Suprapubic skin (tissue), 4 donors: ENCODE results near the gene SNAPIN. TPM values are rescaled to one million over a fixed set of nuclear protein-coding genes. Genes with fewer than 3 reads are reported as not detected.

Experiments used
- DNase-seq, 2 donors: peaks; one replicate each; pipeline ENCODE4 v3.0.0-alpha.2; 2019; ENCODE audit warnings: low spot score in 2 of 2
- H3K27ac ChIP-seq: fragments of 200-600 bp; sonication (generic); one replicate; pipeline ENCODE4 v1.5.1; 2019
- H3K27me3 ChIP-seq: fragments of 200-600 bp; sonication (generic); one replicate; pipeline ENCODE4 v1.5.1; 2019
- H3K36me3 ChIP-seq: fragments of 200-600 bp; sonication (generic); one replicate; pipeline ENCODE4 v1.5.1; 2019
- H3K4me1 ChIP-seq: fragments of 200-600 bp; sonication (generic); one replicate; pipeline ENCODE4 v1.5.1; 2019
- H3K4me3 ChIP-seq: fragments of 200-600 bp; sonication (generic); one replicate; pipeline ENCODE4 v1.5.1; 2019; ENCODE audit warnings: mild to moderate bottlenecking
- H3K9me3 ChIP-seq: fragments of 200-600 bp; sonication (generic); one replicate; pipeline ENCODE4 v1.5.1; 2019
- EP300 ChIP-seq: sonication (generic); formaldehyde crosslinking; IDR thresholded peaks from one replicate; pipeline ENCODE4 v1.6.1; 2017; ENCODE audit warnings: antibody characterized with exemption
- POLR2A ChIP-seq, 2 donors: fragments of 450-650 bp; IDR thresholded peaks; one replicate each; pipeline ENCODE4 v1.6.1; 2017; ENCODE audit warnings: antibody characterized with exemption in 2 of 2, mild to moderate bottlenecking in 2 of 2, moderate library complexity in 2 of 2
- POLR2AphosphoS5 ChIP-seq, 3 donors: sonication (generic); formaldehyde crosslinking; IDR thresholded peaks; one replicate each; pipeline ENCODE4 v1.6.1; 2017; ENCODE audit warnings: antibody characterized with exemption in 3 of 3
- WGBS: methylation state at CpG from one replicate; pipeline ENCODE4 v1.1.5; 2018; 5-methylcytosine and 5-hydroxymethylcytosine counted together
- total RNA-seq, 4 donors: library from RNA; depleted of rRNA; stranded (reverse); fragments of >200 nt; gene quantifications; one replicate each; pipeline ENCODE4 v1.1.0, GENCODE V29; 2016
- TF ChIP-seq, protein P1 (sequence below), 2 donors: fragments of 200-600 bp in 1 of 2; fragments of 450-650 bp in 1 of 2; sonication (generic) in 1 of 2; IDR thresholded peaks; one replicate each; pipeline ENCODE4 v1.5.1; 2016 to 2019; ENCODE audit warnings: antibody characterized with exemption in 2 of 2, mild to moderate bottlenecking in 1 of 2, moderate library complexity in 1 of 2

SNAPIN gene
- total RNA-seq, 4 donors from 2014 or later, result 33.6 to 41.1 (median 35.6) TPM

DNA sequence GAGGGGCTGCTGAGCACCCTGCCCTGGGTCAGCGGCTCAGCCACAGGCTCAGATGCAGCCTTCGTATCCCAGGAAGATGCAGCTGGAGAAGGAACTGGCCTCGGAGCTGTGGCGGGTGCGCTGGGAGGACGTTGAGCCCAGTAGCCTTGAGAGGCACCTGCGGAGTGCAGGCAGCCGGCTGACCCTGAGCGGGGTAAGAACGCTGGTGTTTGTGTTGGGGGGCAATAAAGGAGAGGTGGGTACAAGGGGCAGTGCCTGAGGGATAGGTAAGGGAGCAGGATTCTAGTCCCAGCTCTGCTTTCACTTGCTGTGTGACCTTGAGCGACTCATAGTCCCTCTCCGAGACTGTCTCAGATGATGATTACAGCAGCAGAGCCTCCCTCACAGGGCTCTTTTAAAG lies 26.4 kb downstream of the SNAPIN start:
- H3K4me1 ChIP-seq, result peaks cover 5% of the 10 kb centered on the region
- H3K27ac ChIP-seq, result no peak overlapping the region
- TF ChIP-seq POLR2A (IDR thresholded peaks at IDR 0.05) (no peak), POLR2AphosphoS5 (IDR thresholded peaks at IDR 0.05) (no peak), EP300 (no peak)
- TF ChIP-seq, protein P1, sequence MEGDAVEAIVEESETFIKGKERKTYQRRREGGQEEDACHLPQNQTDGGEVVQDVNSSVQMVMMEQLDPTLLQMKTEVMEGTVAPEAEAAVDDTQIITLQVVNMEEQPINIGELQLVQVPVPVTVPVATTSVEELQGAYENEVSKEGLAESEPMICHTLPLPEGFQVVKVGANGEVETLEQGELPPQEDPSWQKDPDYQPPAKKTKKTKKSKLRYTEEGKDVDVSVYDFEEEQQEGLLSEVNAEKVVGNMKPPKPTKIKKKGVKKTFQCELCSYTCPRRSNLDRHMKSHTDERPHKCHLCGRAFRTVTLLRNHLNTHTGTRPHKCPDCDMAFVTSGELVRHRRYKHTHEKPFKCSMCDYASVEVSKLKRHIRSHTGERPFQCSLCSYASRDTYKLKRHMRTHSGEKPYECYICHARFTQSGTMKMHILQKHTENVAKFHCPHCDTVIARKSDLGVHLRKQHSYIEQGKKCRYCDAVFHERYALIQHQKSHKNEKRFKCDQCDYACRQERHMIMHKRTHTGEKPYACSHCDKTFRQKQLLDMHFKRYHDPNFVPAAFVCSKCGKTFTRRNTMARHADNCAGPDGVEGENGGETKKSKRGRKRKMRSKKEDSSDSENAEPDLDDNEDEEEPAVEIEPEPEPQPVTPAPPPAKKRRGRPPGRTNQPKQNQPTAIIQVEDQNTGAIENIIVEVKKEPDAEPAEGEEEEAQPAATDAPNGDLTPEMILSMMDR (IDR thresholded peaks at IDR 0.05), result no peak
- H3K27me3 ChIP-seq, result no peaks in the 10 kb centered on the region
- 91% methylated on average over 12 of the region's 12 CpGs for WGBS
- H3K4me3 ChIP-seq, result no peak overlapping the region
- no peaks in the 10 kb centered on the region for H3K9me3 ChIP-seq
- peaks cover 31% of the 10 kb centered on the region for H3K36me3 ChIP-seq
- DNase-seq, result no peak

DNA sequence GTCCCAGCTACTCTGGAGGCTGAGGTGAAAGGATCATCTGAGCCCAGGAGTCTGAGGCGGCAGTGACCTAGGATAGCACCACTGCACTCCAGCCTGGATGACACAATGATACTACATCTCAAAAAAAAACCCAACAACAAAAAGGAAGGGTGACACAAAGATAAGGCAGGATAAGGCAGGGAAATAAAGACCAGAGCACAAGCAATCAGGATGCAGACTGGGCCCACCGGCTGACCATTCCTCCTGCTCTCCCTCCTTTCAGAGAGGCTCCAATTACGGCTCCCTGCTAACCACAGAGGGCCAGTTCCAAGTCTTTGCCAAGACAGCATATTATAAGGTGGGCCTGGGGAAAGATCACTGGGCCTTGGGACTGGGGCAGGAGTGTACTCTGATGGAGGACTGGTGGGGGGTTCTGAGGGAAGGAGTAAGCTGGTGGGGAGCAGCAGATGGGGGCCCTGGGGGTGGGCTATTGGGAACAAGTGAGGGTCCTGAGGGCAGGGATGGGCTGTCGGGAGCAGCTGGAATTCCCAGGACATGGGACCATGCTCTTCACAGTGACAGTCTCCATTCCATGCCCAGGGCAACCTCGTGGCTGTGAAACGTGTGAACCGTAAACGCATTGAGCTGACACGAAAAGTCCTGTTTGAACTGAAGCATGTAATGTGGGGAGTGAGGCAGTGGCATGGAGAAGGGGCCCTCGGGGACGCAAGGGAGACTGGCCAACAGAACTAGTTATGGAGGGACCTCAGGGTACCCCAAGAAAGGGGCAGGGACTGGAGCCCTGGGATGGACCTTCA lies 27.2 kb downstream of the SNAPIN start:
- DNase-seq, result no peak
- WGBS, result 83% methylated on average over 9 of the region's 11 CpGs
- TF ChIP-seq POLR2A (IDR thresholded peaks at IDR 0.05), result no peak
- TF ChIP-seq, protein P1 (IDR thresholded peaks at IDR 0.05), result no peak
- TF ChIP-seq EP300, result no peak
- TF ChIP-seq POLR2AphosphoS5 (IDR thresholded peaks at IDR 0.05), result no peak
- Histone ChIP-seq H3K9me3 (no peaks in the 10 kb centered on the region), H3K27ac (no peak overlapping the region), H3K4me3 (no peak overlapping the region), H3K4me1 (peaks cover 5% of the 10 kb centered on the region), H3K36me3 (peaks cover 31% of the 10 kb centered on the region), H3K27me3 (no peaks in the 10 kb centered on the region)

DNA sequence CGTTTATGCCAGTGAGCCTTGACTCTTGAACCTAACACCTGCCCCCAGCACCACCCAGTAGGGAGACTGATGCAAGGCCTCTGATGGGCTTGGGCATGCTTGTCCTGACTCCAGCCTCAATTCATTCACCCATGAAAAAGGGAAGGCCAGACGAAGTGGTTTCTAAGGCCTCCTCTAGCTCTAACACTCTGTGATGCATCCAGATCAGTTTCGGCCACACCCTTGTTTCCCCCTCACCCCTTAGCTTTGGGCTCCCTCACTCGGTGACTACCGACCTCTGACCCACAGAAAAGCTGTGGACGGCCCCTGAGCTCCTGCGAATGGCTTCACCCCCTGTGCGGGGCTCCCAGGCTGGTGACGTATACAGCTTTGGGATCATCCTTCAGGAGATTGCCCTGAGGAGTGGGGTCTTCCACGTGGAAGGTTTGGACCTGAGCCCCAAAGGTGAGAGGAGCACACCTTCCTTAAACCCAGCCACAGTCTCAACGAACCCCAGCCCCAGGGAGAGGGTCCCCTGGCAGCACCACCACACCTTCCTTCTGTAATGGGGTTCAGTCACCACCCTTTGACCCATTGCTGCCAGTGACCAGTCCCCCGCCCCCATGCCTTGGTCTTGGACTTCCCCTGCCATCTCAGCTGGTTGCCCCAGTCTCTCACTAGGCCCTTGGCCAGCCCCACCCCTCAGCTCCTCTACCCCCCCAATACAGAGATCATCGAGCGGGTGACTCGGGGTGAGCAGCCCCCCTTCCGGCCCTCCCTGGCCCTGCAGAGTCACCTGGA lies 29.0 kb downstream of the SNAPIN start:
- 88% methylated on average over 13 of the region's 16 CpGs for WGBS
- Histone ChIP-seq H3K27me3 (no peaks in the 10 kb centered on the region), H3K4me3 (no peak overlapping the region), H3K27ac (no peak overlapping the region), H3K36me3 (peaks cover 29% of the 10 kb centered on the region), H3K4me1 (peaks cover 5% of the 10 kb centered on the region), H3K9me3 (no peaks in the 10 kb centered on the region)
- DNase-seq, result no peak
- TF ChIP-seq POLR2A (IDR thresholded peaks at IDR 0.05) (no peak), POLR2AphosphoS5 (IDR thresholded peaks at IDR 0.05) (no peak), EP300 (no peak)
- TF ChIP-seq, protein P1 (IDR thresholded peaks at IDR 0.05), result no peak

DNA sequence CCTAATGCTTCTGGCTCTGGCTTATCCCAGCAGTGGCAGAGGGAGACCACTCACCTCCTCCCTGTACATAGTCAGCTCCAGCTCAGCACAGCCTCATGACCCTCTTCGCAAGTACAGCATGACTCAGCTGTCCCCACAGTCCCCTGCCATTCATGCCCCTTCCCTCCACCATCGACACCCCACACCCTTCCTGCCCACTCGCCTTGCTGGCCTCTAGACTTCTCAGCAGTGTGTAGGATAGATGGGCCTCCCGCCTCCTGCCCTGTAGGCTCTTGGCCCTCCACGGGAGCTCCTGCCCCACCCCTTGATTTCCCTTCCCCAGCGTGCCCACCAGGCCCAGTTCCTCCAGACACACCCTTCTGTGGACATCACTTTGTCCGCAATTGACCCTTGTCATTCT lies 29.8 kb downstream of the SNAPIN start:
- DNase-seq, result no peak
- TF ChIP-seq, protein P1 (IDR thresholded peaks at IDR 0.05), result no peak
- TF ChIP-seq POLR2AphosphoS5 (IDR thresholded peaks at IDR 0.05), result no peak
- TF ChIP-seq POLR2A (IDR thresholded peaks at IDR 0.05), result no peak
- no peak for TF ChIP-seq EP300
- WGBS, result 90% methylated on average over 7 of the region's 7 CpGs

DNA sequence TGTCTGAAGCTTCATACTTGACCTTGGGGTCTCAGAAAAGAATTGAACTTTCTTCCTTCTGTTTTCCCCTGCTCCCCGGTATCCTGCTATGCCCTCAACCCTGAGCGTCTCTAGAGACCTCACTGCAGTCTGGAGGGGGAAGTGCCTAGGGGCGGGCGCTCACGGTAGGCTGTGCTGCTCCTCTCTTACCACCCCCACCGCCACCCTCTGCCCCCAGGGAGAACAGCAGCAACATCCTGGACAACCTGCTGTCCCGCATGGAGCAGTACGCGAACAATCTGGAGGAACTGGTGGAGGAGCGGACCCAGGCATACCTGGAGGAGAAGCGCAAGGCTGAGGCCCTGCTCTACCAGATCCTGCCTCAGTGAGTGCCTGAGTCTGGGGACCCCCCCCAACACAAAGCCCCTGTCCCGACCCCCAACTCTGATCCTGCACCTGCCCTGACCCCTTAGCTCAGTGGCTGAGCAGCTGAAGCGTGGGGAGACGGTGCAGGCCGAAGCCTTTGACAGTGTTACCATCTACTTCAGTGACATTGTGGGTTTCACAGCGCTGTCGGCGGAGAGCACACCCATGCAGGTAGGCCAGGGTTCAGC lies 30.3 kb downstream of the SNAPIN start:
- TF ChIP-seq POLR2A (IDR thresholded peaks at IDR 0.05), result no peak
- TF ChIP-seq POLR2AphosphoS5 (IDR thresholded peaks at IDR 0.05), result no peak
- TF ChIP-seq EP300, result no peak
- TF ChIP-seq, protein P1 (IDR thresholded peaks at IDR 0.05), result no peak
- H3K4me1 ChIP-seq, result peaks cover 3% of the 10 kb centered on the region
- no peak overlapping the region for H3K27ac ChIP-seq
- H3K36me3 ChIP-seq, result peaks cover 26% of the 10 kb centered on the region
- no peaks in the 10 kb centered on the region for H3K9me3 ChIP-seq
- no peaks in the 10 kb centered on the region for H3K27me3 ChIP-seq
- DNase-seq, result no peak
- 83% methylated on average over 11 of the region's 18 CpGs for WGBS
- H3K4me3 ChIP-seq, result no peak overlapping the region

More for the DNA sequence above, 29.8 kb downstream of the SNAPIN start:
- Histone ChIP-seq H3K27me3 (no peaks in the 10 kb centered on the region), H3K36me3 (peaks cover 26% of the 10 kb centered on the region), H3K27ac (no peak overlapping the region), H3K9me3 (no peaks in the 10 kb centered on the region), H3K4me1 (peaks cover 5% of the 10 kb centered on the region), H3K4me3 (no peak overlapping the region)
